HG03066 (cell line): ENCODE data around the gene PLEKHA8.

ENCODE experiments used
- ATAC-seq: cut with Tn5 transposase; IDR thresholded peaks from one replicate; pipeline ENCODE4 v1.9.1; 2021; ENCODE audit warnings: low read depth; ENCODE audit not compliant: unreplicated experiment

Gene PLEKHA8

GRCh38 chr7:30164567-30164966 is 136.4 kb downstream of the PLEKHA8 start:
- peak; percentile 38 for ATAC-seq

GRCh38 chr7:30165590-30165989 is 137.4 kb downstream of the PLEKHA8 start:
- no peak for ATAC-seq

- ATAC-seq = no peak
Observed at GRCh38 chr7:30166155-30166840, 138.1 kb downstream of the PLEKHA8 start.

- ATAC-seq = no peak
Observed at GRCh38 chr7:30166841-30167235, 138.6 kb downstream of the PLEKHA8 start.

DNA sequence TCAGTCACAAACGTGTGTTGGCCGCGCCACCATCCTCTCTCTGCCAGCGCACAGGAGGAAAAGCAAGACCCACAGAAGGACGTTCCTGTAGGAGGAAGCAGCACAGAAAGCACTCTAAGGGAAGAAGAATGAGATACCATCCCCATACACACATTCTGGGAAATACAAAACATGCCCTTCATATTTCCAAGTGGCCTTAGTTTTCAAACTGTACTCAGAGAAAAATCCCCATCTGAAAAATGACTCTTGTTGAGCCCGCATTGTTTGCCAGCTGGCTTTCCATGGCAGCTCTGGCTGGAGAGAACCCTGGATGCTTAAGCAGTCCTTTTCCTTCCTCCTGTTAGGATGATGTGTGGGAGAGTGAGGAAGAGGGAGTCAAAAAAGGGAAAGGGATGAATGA is 139.7 kb downstream of the PLEKHA8 start:
- no peak for ATAC-seq

GRCh38 chr7:30168835-30169573 is 140.8 kb downstream of the PLEKHA8 start:
- ATAC-seq = no peak

DNA sequence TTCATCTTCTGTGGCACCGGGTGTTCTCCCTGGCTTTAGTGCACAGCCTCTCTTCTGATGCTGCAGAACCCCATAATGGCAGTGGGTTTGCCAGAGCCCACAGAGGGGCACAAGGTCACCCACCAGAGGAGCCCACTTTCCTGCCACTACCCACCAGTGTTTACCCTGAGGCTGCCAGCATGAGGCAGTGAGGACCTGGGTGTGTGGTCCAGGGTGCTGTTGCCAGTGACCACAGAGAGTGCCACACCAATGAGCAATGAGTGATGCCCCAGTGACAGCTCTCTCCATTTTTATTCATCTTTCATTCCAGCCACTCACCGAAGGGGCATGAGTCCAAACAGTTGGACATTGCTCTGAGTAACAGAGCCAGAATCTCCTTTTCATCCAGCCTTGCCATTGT is 141.4 kb downstream of the PLEKHA8 start:
- no peak for ATAC-seq

GRCh38 chr7:30170476-30171205 is 142.4 kb downstream of the PLEKHA8 start:
- ATAC-seq = no peak

DNA sequence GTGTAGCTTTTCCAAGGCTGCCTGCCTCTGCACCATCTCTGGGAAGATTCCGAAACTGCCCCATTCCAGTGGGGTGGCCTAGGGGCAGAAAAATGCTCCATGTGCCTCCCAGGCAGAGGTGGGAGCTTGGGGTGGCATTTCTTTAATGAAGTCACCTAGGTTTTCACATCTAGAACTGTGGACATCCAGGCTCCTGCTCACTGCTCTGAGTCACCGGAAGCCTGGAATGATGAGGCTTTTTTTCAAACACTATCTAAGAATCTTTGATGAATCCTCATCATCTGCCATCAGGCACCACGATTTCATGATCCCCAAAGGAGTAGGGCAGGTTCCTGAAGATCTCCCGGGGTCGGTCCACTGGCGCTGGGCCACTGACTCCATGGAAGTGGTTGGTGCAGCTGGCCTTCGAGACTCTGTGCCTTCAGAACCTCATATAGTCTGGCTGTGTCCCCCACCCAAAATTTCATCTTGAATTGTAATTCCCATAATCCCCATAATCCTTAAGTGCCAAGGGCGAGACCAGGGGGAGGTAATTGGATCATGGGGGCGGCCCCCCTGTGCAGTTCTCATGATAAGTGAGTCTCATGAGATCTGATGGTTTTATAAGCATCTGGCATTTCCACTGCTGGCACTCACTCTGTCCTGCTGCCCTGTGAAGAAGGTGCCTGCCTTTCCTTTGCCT is 143.7 kb downstream of the PLEKHA8 start:
- ATAC-seq = no peak

GRCh38 chr7:30172451-30172850 is 144.2 kb downstream of the PLEKHA8 start:
- ATAC-seq = no peak

DNA sequence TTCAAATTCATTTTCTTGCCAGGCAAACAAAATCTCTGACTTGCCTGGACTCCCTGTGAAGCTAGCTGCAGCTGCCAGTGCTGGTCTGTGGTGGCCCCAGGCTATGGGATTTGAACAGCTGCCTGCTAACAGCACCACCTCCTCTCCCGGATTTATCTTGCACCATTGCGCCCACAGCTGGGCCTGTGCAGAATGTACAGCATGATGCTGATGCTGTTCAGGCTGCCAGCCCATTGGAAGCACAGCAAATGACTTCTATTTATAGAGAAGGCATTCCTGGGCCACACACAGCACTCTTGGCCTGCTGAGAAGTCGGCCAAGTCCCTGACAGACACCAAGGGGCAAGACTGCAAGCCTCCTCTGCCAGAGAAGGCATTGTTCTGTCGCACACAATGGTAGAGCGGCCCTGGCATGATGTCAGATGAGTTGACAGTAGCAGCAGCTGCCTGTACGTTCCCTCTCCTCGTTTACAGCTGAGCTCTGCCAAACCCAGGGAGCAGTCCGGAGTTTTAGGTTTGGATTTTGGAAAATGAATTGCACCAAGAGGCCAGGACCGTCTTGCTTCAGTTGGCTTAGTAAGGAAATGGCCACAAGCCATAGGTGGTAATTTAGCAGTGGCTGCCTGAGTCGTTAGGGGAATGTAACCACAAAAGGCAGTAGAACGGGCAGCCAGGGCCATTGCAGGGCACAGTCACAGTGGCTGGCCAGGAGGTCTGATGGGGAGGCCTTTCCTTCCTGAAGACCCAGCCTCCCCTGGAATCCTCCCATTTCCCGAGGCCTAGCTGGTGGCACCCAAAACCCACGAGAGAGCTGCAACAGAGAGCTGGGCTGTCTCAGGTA is 145.1 kb downstream of the PLEKHA8 start:
- ATAC-seq = no peak

DNA sequence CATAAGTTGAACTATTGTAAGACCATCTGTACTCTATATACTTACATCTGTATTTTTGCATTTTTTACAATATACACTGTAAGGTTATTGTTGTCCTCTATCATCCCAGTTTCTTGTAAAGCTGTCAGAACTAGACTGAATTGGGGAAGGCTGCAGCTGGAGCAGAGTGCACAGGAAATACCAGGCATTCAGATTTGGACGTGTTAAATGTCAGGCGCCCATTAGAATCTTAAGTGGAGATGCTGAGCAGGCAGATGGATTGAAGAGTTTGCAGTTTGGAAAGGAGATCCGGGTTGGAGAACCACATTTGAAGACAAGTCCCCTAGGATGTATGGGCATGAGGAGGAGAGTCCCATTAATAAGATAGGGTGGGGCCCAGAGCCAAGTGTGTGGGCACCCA is 147.0 kb downstream of the PLEKHA8 start:
- ATAC-seq = no peak

DNA sequence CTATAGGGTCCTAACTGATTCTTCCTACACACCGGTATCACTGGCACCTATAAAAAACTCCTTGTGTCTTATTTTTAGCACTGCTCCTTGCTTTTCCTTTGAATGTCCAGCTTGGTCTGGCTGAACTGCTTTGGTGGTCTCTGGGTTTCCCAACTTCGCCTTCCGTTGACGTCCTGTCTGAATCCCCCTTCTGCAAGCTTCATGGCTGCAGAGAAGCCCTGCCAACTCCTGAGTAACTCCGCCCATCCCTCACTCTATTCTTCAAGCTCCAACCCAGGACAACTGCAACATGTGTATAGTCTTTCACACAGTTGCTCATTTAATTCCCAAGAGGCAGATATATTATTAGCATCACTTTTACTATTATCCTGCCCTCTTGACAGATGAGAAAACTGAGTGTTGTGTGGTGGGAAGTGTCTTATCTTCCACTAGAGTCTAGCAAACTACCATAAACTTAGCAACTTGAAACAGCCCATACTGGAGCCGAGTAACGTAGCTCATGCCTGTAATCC is 147.5 kb downstream of the PLEKHA8 start:
- no peak for ATAC-seq

- no peak for ATAC-seq
Observed at GRCh38 chr7:30176463-30177109, 148.4 kb downstream of the PLEKHA8 start.

DNA sequence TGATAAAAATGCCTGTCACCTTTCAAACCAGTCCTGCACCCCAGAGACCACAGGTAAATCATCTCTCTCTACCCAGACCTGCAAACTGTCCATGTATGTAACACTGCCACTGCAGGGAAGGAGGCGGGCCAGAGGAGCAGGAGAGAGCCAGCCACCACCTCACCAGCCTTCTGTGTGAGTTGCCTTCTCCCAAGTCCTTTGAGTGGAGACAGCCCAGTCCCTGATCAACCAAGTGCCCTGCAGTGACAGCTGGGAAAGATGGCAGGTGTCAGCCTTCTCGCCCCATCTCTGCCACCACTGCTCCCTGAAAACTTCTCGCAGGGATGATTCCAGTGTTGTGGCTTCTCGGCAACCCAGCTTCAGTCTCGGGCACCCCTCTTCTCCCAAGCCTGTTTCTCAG is 149.0 kb downstream of the PLEKHA8 start:
- no peak for ATAC-seq

DNA sequence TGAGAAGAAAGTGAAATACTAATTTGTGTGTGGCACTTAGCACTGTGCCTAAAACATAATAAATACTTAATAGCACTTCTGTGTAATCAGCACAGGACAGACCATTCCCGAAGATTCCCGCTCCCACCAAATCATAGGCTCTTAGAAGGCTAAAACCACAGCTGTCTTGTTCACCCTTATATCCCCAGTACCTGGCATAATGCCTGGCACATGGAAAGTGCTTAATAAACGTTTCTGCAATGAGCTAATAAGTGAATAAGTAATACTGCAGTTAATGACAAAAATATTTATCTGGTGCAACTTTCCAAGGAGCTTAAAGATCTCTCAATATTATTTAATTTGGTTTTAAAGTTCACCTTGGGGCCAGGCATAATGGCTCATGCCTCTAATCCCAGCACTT is 149.8 kb downstream of the PLEKHA8 start:
- no peak for ATAC-seq

- ATAC-seq = peak; percentile 87
Observed at GRCh38 chr7:30178748-30179436, 150.7 kb downstream of the PLEKHA8 start.
